Lung (tissue), 12 donors: ENCODE data around the gene TMEM214. TPM values are rescaled to one million over a fixed set of nuclear protein-coding genes. Genes with fewer than 3 reads are reported as not detected.

Experiments used
- ATAC-seq: fragments of 200-7000 bp; cut with Tn5 transposase; one replicate; pipeline ENCODE4 v1.9.1; 2020; ENCODE audit warnings: moderate number of reproducible peaks; ENCODE audit not compliant: insufficient read depth, low FRiP score
- DNase-seq, 3 donors: peaks; one replicate each; pipeline ENCODE4 v3.0.0-alpha.2; 2013 to 2017
- H3K27ac ChIP-seq, 2 donors: one replicate each; pipeline ENCODE4 v1.5.1; 2013; ENCODE audit warnings: mild to moderate bottlenecking in 2 of 2, moderate library complexity in 2 of 2, control low read depth in 1 of 2, inconsistent platforms in 1 of 2, low read depth in 1 of 2, low read length in 1 of 2
- H3K27me3 ChIP-seq, 3 donors: one replicate each; pipeline ENCODE4 v1.5.1; 2013; ENCODE audit warnings: low read length in 2 of 3; ENCODE audit not compliant: control insufficient read depth in 3 of 3, insufficient read depth in 3 of 3
- H3K36me3 ChIP-seq, 4 donors: one replicate each; pipeline ENCODE4 v1.5.1; 2013; ENCODE audit warnings: low read length in 4 of 4, mild to moderate bottlenecking in 1 of 4, moderate library complexity in 1 of 4; ENCODE audit not compliant: control insufficient read depth in 4 of 4, insufficient read depth in 4 of 4
- H3K4me1 ChIP-seq, 5 donors: one replicate each; pipeline ENCODE4 v1.5.1; 2013; ENCODE audit warnings: low read length in 5 of 5, mild to moderate bottlenecking in 2 of 5, moderate library complexity in 1 of 5; ENCODE audit not compliant: control insufficient read depth in 5 of 5, insufficient read depth in 5 of 5
- H3K4me3 ChIP-seq: one replicate; pipeline ENCODE4 v1.5.1; 2013; ENCODE audit warnings: mild to moderate bottlenecking, control low read depth, moderate library complexity
- H3K9ac ChIP-seq, 2 donors: one replicate each; pipeline ENCODE4 v1.5.1; 2013; ENCODE audit warnings: low read length in 2 of 2, control low read depth in 1 of 2; ENCODE audit not compliant: insufficient read depth in 1 of 2
- H3K9me3 ChIP-seq, 4 donors: one replicate each; pipeline ENCODE4 v1.5.1; 2013; ENCODE audit warnings: low read length in 3 of 4, mild to moderate bottlenecking in 1 of 4, moderate library complexity in 1 of 4; ENCODE audit not compliant: control insufficient read depth in 4 of 4, insufficient read depth in 3 of 4
- CTCF ChIP-seq: IDR thresholded peaks from 2 replicates; pipeline ENCODE4 v1.5.1; 2012; ENCODE audit warnings: mild to moderate bottlenecking; ENCODE audit errors: control extremely low read depth, extremely low read depth
- WGBS, 2 donors: extraction: QIAGEN DNeasy Blood & Tissue Kit; methylation state at CpG; one replicate each; pipeline ENCODE4 v1.1.7; 2013; 5-methylcytosine and 5-hydroxymethylcytosine counted together
- polyA plus RNA-seq, 2 donors: library from polyadenylated mRNA; stranded (reverse); fragments of 200-250 nt; gene quantifications; one replicate each; pipeline ENCODE4 v1.2.1, GENCODE V29; 2013
- total RNA-seq, 2 donors: library from RNA; depleted of rRNA in 1 of 2; stranded (reverse); fragments of >200 nt in 1 of 2; gene quantifications; one replicate each; pipeline ENCODE4 v1.2.1, GENCODE V29; 2014 to 2021
- donor health status: control.
- donor health status: control.
- donor health status: Bipolar disorder and iron deficiency.
- donor health status: healthy.
- donor health status: DM: yes; HTN: yes; CAD: no.

Gene TMEM214
- total and polyA plus RNA-seq, 4 donors, result 34.3 to 99.2 (median 59.6) TPM

GRCh38 chr2:27082773-27083409 is 50.1 kb downstream of the TMEM214 start:
- H3K4me3 ChIP-seq, result no peak overlapping the region

GRCh38 chr2:27083410-27084296 is 50.9 kb downstream of the TMEM214 start:
- peaks cover 0 to 52% (median 11%) of the 10 kb centered on the region in 4 donors for H3K36me3 ChIP-seq
- H3K27ac ChIP-seq, result no peak overlapping the region
- ATAC-seq, result no peak
- H3K9ac ChIP-seq, result no peak overlapping the region
- no peaks in the 10 kb centered on the region for H3K9me3 ChIP-seq
- peaks cover 0 to 59% (median 6%) of the 10 kb centered on the region in 5 donors for H3K4me1 ChIP-seq
- no peak for DNase-seq
- WGBS, 2 donors, result 92% methylated on average over 20 of the region's 20 CpGs
- no peaks in the 10 kb centered on the region for H3K27me3 ChIP-seq
- no peak overlapping the region for H3K4me3 ChIP-seq
- no peak for TF ChIP-seq CTCF

More at GRCh38 chr2:27082773-27083409, 50.1 kb downstream of the TMEM214 start:
- Histone ChIP-seq H3K9me3 (no peaks in the 10 kb centered on the region), H3K27ac (no peak overlapping the region), H3K36me3 (peaks cover 0 to 52% (median 11%) of the 10 kb centered on the region in 4 donors), H3K4me1 (peaks cover 0 to 61% (median 8%) of the 10 kb centered on the region in 5 donors), H3K27me3 (no peaks in the 10 kb centered on the region), H3K9ac (no peak overlapping the region)
- ATAC-seq (no peak), DNase-seq (no peak)
- 92 to 93% methylated on average over 26 to 27 of the region's 27 CpGs for WGBS, 2 donors
- no peak for TF ChIP-seq CTCF

GRCh38 chr2:27084297-27085061 is 51.7 kb downstream of the TMEM214 start:
- H3K4me1 ChIP-seq, result peaks cover 0 to 59% (median 6%) of the 10 kb centered on the region in 5 donors
- ATAC-seq (no peak), DNase-seq (no peak)
- no peaks in the 10 kb centered on the region for H3K9me3 ChIP-seq
- TF ChIP-seq CTCF, result no peak
- WGBS, 2 donors, result 89% methylated on average over 6 of the region's 6 CpGs
- no peaks in the 10 kb centered on the region for H3K27me3 ChIP-seq
- no peak overlapping the region for H3K27ac ChIP-seq
- H3K9ac ChIP-seq, result no peak overlapping the region
- H3K4me3 ChIP-seq, result no peak overlapping the region
- H3K36me3 ChIP-seq, result peaks cover 0 to 50% (median 11%) of the 10 kb centered on the region in 4 donors
